NCI-H345 treated with DMSO at 0.1 percent for 48 hours (cell line): ENCODE results near the gene SERPINE3.

Experiments used
- DNase-seq: peaks from one replicate; lab custom pipeline; 2025; ENCODE audit not compliant: unreplicated experiment; lab: John Stamatoyannopoulos, UW

Gene SERPINE3

GRCh38 chr13:51327961-51328360 is 11.5 kb upstream of the SERPINE3 start:
- no peak for DNase-seq

GRCh38 chr13:51328488-51328887 is 11.0 kb upstream of the SERPINE3 start:
- DNase-seq, result no peak

- DNase-seq, result no peak
Observed at GRCh38 chr13:51329606-51330005, 9.9 kb upstream of the SERPINE3 start.

GRCh38 chr13:51330791-51331190 is 8.7 kb upstream of the SERPINE3 start:
- no peak for DNase-seq

- no peak for DNase-seq
Observed at GRCh38 chr13:51331354-51331861, 8.1 kb upstream of the SERPINE3 start.

- DNase-seq, result no peak
Observed at GRCh38 chr13:51332566-51333361, 6.7 kb upstream of the SERPINE3 start.

- DNase-seq, result no peak
Observed at GRCh38 chr13:51333421-51333820, 6.1 kb upstream of the SERPINE3 start.

- DNase-seq, result no peak
Observed at GRCh38 chr13:51333826-51334225, 5.7 kb upstream of the SERPINE3 start.

GRCh38 chr13:51336746-51337145 is 2.7 kb upstream of the SERPINE3 start:
- DNase-seq, result no peak

GRCh38 chr13:51339952-51340732 is 651 bp downstream of the SERPINE3 start:
- DNase-seq, result no peak

- DNase-seq, result no peak
Observed at GRCh38 chr13:51341232-51341631, 1.7 kb downstream of the SERPINE3 start.

GRCh38 chr13:51341791-51342190 is 2.3 kb downstream of the SERPINE3 start:
- no peak for DNase-seq

GRCh38 chr13:51342706-51343105 is 3.2 kb downstream of the SERPINE3 start:
- DNase-seq, result no peak

- DNase-seq, result no peak
Observed at GRCh38 chr13:51343475-51343874, 4.0 kb downstream of the SERPINE3 start.

- DNase-seq, result no peak
Observed at GRCh38 chr13:51346397-51346796, 6.9 kb downstream of the SERPINE3 start.

GRCh38 chr13:51347099-51347498 is 7.6 kb downstream of the SERPINE3 start:
- no peak for DNase-seq

GRCh38 chr13:51348069-51348967 is 8.8 kb downstream of the SERPINE3 start:
- no peak for DNase-seq

GRCh38 chr13:51349016-51349415 is 9.5 kb downstream of the SERPINE3 start:
- no peak for DNase-seq

- DNase-seq, result no peak
Observed at GRCh38 chr13:51355217-51355616, 15.7 kb downstream of the SERPINE3 start.

GRCh38 chr13:51357928-51358595 is 18.6 kb downstream of the SERPINE3 start:
- DNase-seq, result no peak

- DNase-seq, result no peak
Observed at GRCh38 chr13:51359352-51359751, 19.9 kb downstream of the SERPINE3 start.
